SK-N-SH (cell line): ENCODE data around the gene WBP11. TPM values are rescaled to one million over a fixed set of nuclear protein-coding genes. Genes with fewer than 3 reads are reported as not detected.

ENCODE experiments used
- CTCF ChIA-PET: fragments of 300-600, 350-600 bp; formaldehyde crosslinking; extraction: SDS; loops from one replicate; lab custom pipeline; 2021; lab: Yijun Ruan, JAX
- POLR2A ChIA-PET: fragments of 350-600 bp; sonication (Branson Sonifier 250); formaldehyde crosslinking; extraction: SDS; loops from one replicate; lab custom pipeline; 2020; ENCODE audit warnings: antibody characterized with exemption, inconsistent platforms; lab: Yijun Ruan, JAX
- DNase-seq: peaks from one replicate; pipeline ENCODE4 v3.0.0; 2012
- H2AFZ ChIP-seq: fragments of 200-600 bp; sonication (generic); 2 replicates; pipeline ENCODE4 v1.8.1; 2016; ENCODE audit warnings: antibody characterized with exemption, mild to moderate bottlenecking, low read depth
- H3F3A ChIP-seq: fragments of 200-600 bp; sonication (generic); replicated peaks from 2 replicates; pipeline ENCODE3; 2016; ENCODE audit warnings: antibody characterized with exemption, mild to moderate bottlenecking; ENCODE audit not compliant: insufficient read depth
- H3K27ac ChIP-seq, 2 experiments: fragments of 200-500 bp in 1 of 2; fragments of 200-600 bp in 1 of 2; sonication (Bioruptor generic) in 1 of 2; sonication (generic), shearing (Covaris generic) in 1 of 2; 2 replicates each; pipeline versions ENCODE4 v1.5.1 to v1.6.1; 2014 to 2016; ENCODE audit warnings: low read depth in 2 of 2, inconsistent platforms in 1 of 2, low read length in 1 of 2, mild to moderate bottlenecking in 1 of 2, mixed read lengths in 1 of 2
- H3K27me3 ChIP-seq: fragments of 200-600 bp; sonication (generic), shearing (Covaris generic); 2 replicates; pipeline ENCODE4 v1.6.1; 2016; ENCODE audit warnings: mixed run types; ENCODE audit not compliant: insufficient read depth
- H3K36me3 ChIP-seq, 2 experiments: fragments of 200-500 bp in 1 of 2; fragments of 200-600 bp in 1 of 2; sonication (Bioruptor generic) in 1 of 2; sonication (generic) in 1 of 2; replicated peaks in 1 of 2; 2 replicates each; pipeline versions ENCODE3 to v1.5.1; 2014 to 2016; ENCODE audit warnings: low read length in 1 of 2, mild to moderate bottlenecking in 1 of 2; ENCODE audit not compliant: insufficient read depth in 2 of 2, control insufficient read depth in 1 of 2
- H3K4me1 ChIP-seq, 2 experiments: fragments of 200-500 bp in 1 of 2; fragments of 200-600 bp in 1 of 2; sonication (Bioruptor generic) in 1 of 2; sonication (generic), shearing (Covaris generic) in 1 of 2; 2 replicates each; pipeline versions ENCODE4 v1.5.1 to v1.6.1; 2014 to 2016; ENCODE audit warnings: low read depth in 1 of 2, low read length in 1 of 2, mixed run types in 1 of 2; ENCODE audit not compliant: insufficient read depth in 2 of 2, control insufficient read depth in 1 of 2
- H3K4me2 ChIP-seq: fragments of 200-600 bp; sonication (generic), shearing (Covaris generic); 2 replicates; pipeline ENCODE4 v1.6.1; 2017; ENCODE audit warnings: mixed run types
- H3K4me3 ChIP-seq, 2 experiments: fragments of 200-500 bp in 1 of 2; fragments of 200-600 bp in 1 of 2; sonication (Bioruptor generic) in 1 of 2; sonication (generic), shearing (Covaris generic) in 1 of 2; 2 replicates each; pipeline versions ENCODE4 v1.5.1 to v1.8.1; 2014 to 2016; ENCODE audit warnings: low read depth in 2 of 2, inconsistent platforms in 1 of 2, low read length in 1 of 2, mild to moderate bottlenecking in 1 of 2, mixed read lengths in 1 of 2, moderate library complexity in 1 of 2
- H3K79me2 ChIP-seq: fragments of 200-600 bp; sonication (generic); 2 replicates; pipeline ENCODE4 v1.8.1; 2017; ENCODE audit warnings: mild to moderate bottlenecking; ENCODE audit not compliant: insufficient read depth
- H3K9ac ChIP-seq: fragments of 200-600 bp; sonication (generic); 2 replicates; pipeline ENCODE4 v1.6.1; 2017; ENCODE audit warnings: mixed run types
- H3K9me2 ChIP-seq: fragments of 200-600 bp; sonication (generic); 2 replicates; pipeline ENCODE4 v1.6.1; 2017; ENCODE audit warnings: mixed run types
- H3K9me3 ChIP-seq: fragments of 200-600 bp; sonication (generic); 2 replicates; pipeline ENCODE4 v1.6.1; 2017; ENCODE audit warnings: mixed run types, mild to moderate bottlenecking, moderate library complexity
- H4K20me1 ChIP-seq: fragments of 200-600 bp; sonication (generic); 2 replicates; pipeline ENCODE4 v1.6.1; 2017; ENCODE audit warnings: mild to moderate bottlenecking, mixed run types; ENCODE audit not compliant: insufficient read depth
- CTCF ChIP-seq: fragments of 200-600 bp; sonication (generic); IDR thresholded peaks from 2 replicates; pipeline ENCODE4 v1.6.1; 2017; ENCODE audit warnings: antibody characterized with exemption, mild to moderate bottlenecking, moderate library complexity
- EP300 ChIP-seq, 2 experiments: IDR thresholded peaks; 2 replicates each; pipeline versions ENCODE4 v1.4.0 to v1.6.1; 2012; ENCODE audit warnings: borderline replicate concordance in 1 of 2, low read depth in 1 of 2, low read length in 1 of 2
- EZH2phosphoT487 ChIP-seq: fragments of 200-600 bp; sonication (generic); IDR thresholded peaks from 2 replicates; pipeline ENCODE4 v1.6.1; 2017; ENCODE audit warnings: low read depth, mixed run types, mild to moderate bottlenecking, antibody characterized with exemption, moderate library complexity, borderline replicate concordance
- FOSL2 ChIP-seq: IDR thresholded peaks from 2 replicates; pipeline ENCODE4 v1.4.0; 2012; ENCODE audit warnings: low read depth, mild to moderate bottlenecking, moderate library complexity, borderline replicate concordance
- FOXJ3 ChIP-seq: sonication (generic); formaldehyde crosslinking; IDR thresholded peaks from 2 replicates; pipeline ENCODE4 v1.5.1; 2020; ENCODE audit warnings: mild to moderate bottlenecking, missing genetic modification reagents
- GABPA ChIP-seq: IDR thresholded peaks from 2 replicates; pipeline ENCODE4 v1.4.0; 2012; ENCODE audit warnings: low read depth, mild to moderate bottlenecking
- JUND ChIP-seq: IDR thresholded peaks from 2 replicates; pipeline ENCODE4 v1.4.0; 2012
- MAX ChIP-seq: IDR thresholded peaks from 2 replicates; pipeline ENCODE4 v1.4.0; 2012; ENCODE audit warnings: low read depth
- MEF2A ChIP-seq: IDR thresholded peaks from 2 replicates; pipeline ENCODE4 v1.4.0; 2012; ENCODE audit warnings: low read depth, borderline replicate concordance
- MXI1 ChIP-seq: IDR thresholded peaks from 2 replicates; pipeline ENCODE4 v1.6.1; 2012; ENCODE audit warnings: mild to moderate bottlenecking, low read depth, low read length, improper control_type of control experiment
- NFIC ChIP-seq: IDR thresholded peaks from 2 replicates; pipeline ENCODE4 v1.4.0; 2012; ENCODE audit warnings: borderline replicate concordance
- NRF1 ChIP-seq: IDR thresholded peaks from 2 replicates; pipeline ENCODE4 v1.6.1; 2012; ENCODE audit warnings: low read depth, mild to moderate bottlenecking, low read length
- PBX3 ChIP-seq: IDR thresholded peaks from 2 replicates; pipeline ENCODE4; 2012
- POLR2AphosphoS5 ChIP-seq: IDR thresholded peaks from 2 replicates; pipeline ENCODE4 v1.6.1; 2012; ENCODE audit warnings: low read depth, low read length
- RCOR1 ChIP-seq: fragments of 150-350 bp; IDR thresholded peaks from 2 replicates; pipeline ENCODE4 v1.6.1; 2017; ENCODE audit warnings: antibody characterized with exemption, low read length
- REST ChIP-seq: IDR thresholded peaks from 2 replicates; pipeline ENCODE4 v1.6.1; 2012; ENCODE audit warnings: mild to moderate bottlenecking, low read depth, low read length, moderate library complexity
- TCF12 ChIP-seq: IDR thresholded peaks from 2 replicates; pipeline ENCODE4 v1.4.0; 2012
- TEAD4 ChIP-seq: IDR thresholded peaks from 2 replicates; pipeline ENCODE4 v1.4.0; 2012; ENCODE audit warnings: mild to moderate bottlenecking, borderline replicate concordance; ENCODE audit not compliant: insufficient read depth
- USF2 ChIP-seq: fragments of 150-350 bp; IDR thresholded peaks from 2 replicates; pipeline ENCODE4 v1.6.1; 2017; ENCODE audit warnings: antibody characterized with exemption, low read length, low read depth, borderline replicate concordance
- YY1 ChIP-seq: IDR thresholded peaks from 2 replicates; pipeline ENCODE4 v1.4.0; 2012; ENCODE audit warnings: low read depth, mild to moderate bottlenecking
- polyA plus RNA-seq, 3 experiments: library from polyadenylated mRNA; depleted of rRNA; stranded (reverse); fragments of >200 nt; gene quantifications; 2 replicates each; pipeline ENCODE4 v1.2.3, GENCODE V29; 2012

Gene WBP11
- polyA plus RNA-seq, 1 of the 3 experiments (the other 2 are of a cell fraction), result 18.7 TPM

- TF ChIP-seq YY1 (no peak; the same call in 1 of the 2 replicates), NFIC (peak; percentile 75), FOSL2 (peak; percentile 99), NRF1 (no peak), RCOR1 (no peak), POLR2AphosphoS5 (peak; percentile 80; the same call in 1 of the 2 replicates), EZH2phosphoT487 (no peak), JUND (peak; percentile 98), EP300 (IDR thresholded peaks at IDR 0.05; ENCODE audit: borderline replicate concordance in 1 of 2, low read depth in 1 of 2, low read length in 1 of 2) (peak in 1 of 2 experiments; percentile 91; a peak in 2 of 4 replicates), FOXJ3 (CRISPR knock-in tag) (no peak), GABPA (no peak), CTCF (no peak)
These were observed 33.3 kb upstream of the WBP11 start (continued) for GRCh38 chr12:14836336-14837210.

- Histone ChIP-seq H4K20me1 (no peaks in the 10 kb centered on the region), H3K27ac (peak overlapping the region; percentile 53 to 97; a peak in 3 of 4 replicates), H3K79me2 (no peaks in the 10 kb centered on the region), H3K36me3 (no peaks in the 10 kb centered on the region), H3K4me3 (no peak overlapping the region), H3K9me2 (no peaks in the 10 kb centered on the region), H3K4me2 (peak overlapping the region; percentile 37; the same call in 1 of the 2 replicates), H3K27me3 (no peaks in the 10 kb centered on the region), H3F3A (peaks cover 40% of the 10 kb centered on the region), H3K9ac (no peak overlapping the region), H3K9me3 (no peaks in the 10 kb centered on the region), H2AFZ (0 out of 2 replicates have a peak overlapping the region, but pooled peaks have one; percentile 12), H3K4me1 (peaks cover 4 to 21% of the 10 kb centered on the region in 2 experiments; a peak in 3 of 4 replicates)
- CTCF ChIA-PET, result interaction anchor here (0.6 to 1.5 kb wide), 3 partner anchors 14 to 1064 kb away, joined by 3 to 4 read pairs (median 4); partner anchors contain the start of gene RERG
- POLR2A ChIA-PET, result no interaction called here
- DNase-seq, result no peak
- TF ChIP-seq USF2, result no peak
- no peak for TF ChIP-seq FOSL2
- TF ChIP-seq TEAD4, result no peak
- no peak for TF ChIP-seq PBX3
- TF ChIP-seq JUND, result no peak
- TF ChIP-seq CTCF, result no peak
- TF ChIP-seq REST, result no peak
- no peak for TF ChIP-seq MEF2A
- TF ChIP-seq MAX, result no peak
- no peak for TF ChIP-seq MXI1
- no peak for TF ChIP-seq TCF12
- TF ChIP-seq FOXJ3 (CRISPR knock-in tag), result no peak
These were observed 31.2 kb upstream of the WBP11 start for GRCh38 chr12:14834509-14834908.
